Measurements from ENCODE around the gene PLD5. TPM values are rescaled to one million over a fixed set of nuclear protein-coding genes. Genes with fewer than 3 reads are reported as not detected.

PLD5 gene
- total RNA-seq, 3 donors from 2014 or later (not counting 1 experiment from before 2014, with no cell fraction given): not detected

DNA sequence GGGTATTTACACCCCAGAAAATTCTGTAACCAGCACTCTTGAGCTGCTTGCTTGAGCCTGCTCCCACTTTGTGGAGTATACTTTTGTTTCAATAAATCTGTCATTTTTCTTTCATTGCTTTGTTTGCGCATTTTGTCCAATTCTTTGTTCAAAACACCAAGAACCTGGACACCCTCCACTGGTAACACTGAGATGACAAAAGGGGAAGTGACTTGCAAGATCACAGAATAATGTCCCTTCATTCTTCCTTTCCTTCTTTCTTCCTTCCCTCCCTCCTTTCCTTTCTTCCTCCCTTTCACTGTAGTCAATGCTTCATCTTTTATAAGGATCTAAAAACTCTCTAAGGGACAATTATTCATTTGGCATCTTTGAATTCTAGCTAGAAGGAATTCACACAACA is 391.1 kb downstream of the PLD5 start:
- Histone ChIP-seq H3K9me3 (ENCODE audit: control insufficient read depth, insufficient read depth, low read length) (no peaks in the 10 kb centered on the region), H3K27me3 (ENCODE audit: control insufficient read depth, insufficient read depth, low read length) (no peaks in the 10 kb centered on the region), H3K4me3 (ENCODE audit: low read length) (no peak overlapping the region), H3K4me1 (ENCODE audit: control insufficient read depth, insufficient read depth, low read length) (no peaks in the 10 kb centered on the region), H3K27ac (ENCODE audit: low read length) (no peak overlapping the region), H3K36me3 (ENCODE audit: control insufficient read depth, insufficient read depth, low read length) (no peaks in the 10 kb centered on the region)
- H3K36me3 Mint-ChIP-seq: no peaks in the 10 kb centered on the region
- no peak overlapping the region for H3K4me3 Mint-ChIP-seq
- no peak for DNase-seq
- peaks cover 0 to 3% of the 10 kb centered on the region in 2 donors for H3K9me3 Mint-ChIP-seq
- ATAC-seq: no peak
- no peak overlapping the region for H3K27ac Mint-ChIP-seq
- H3K27me3 Mint-ChIP-seq (ENCODE audit: low read depth in 2 of 2): no peaks in the 10 kb centered on the region
- TF ChIP-seq, protein P1, sequence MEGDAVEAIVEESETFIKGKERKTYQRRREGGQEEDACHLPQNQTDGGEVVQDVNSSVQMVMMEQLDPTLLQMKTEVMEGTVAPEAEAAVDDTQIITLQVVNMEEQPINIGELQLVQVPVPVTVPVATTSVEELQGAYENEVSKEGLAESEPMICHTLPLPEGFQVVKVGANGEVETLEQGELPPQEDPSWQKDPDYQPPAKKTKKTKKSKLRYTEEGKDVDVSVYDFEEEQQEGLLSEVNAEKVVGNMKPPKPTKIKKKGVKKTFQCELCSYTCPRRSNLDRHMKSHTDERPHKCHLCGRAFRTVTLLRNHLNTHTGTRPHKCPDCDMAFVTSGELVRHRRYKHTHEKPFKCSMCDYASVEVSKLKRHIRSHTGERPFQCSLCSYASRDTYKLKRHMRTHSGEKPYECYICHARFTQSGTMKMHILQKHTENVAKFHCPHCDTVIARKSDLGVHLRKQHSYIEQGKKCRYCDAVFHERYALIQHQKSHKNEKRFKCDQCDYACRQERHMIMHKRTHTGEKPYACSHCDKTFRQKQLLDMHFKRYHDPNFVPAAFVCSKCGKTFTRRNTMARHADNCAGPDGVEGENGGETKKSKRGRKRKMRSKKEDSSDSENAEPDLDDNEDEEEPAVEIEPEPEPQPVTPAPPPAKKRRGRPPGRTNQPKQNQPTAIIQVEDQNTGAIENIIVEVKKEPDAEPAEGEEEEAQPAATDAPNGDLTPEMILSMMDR (IDR thresholded peaks at IDR 0.05): no peak
- intact Hi-C loops (cut with micrococcal nuclease): no loop called here
- H3K4me1 Mint-ChIP-seq: no peaks in the 10 kb centered on the region
- WGBS (ENCODE audit: insufficient coverage): 100% methylated on average over 1 of the region's 1 CpG

DNA sequence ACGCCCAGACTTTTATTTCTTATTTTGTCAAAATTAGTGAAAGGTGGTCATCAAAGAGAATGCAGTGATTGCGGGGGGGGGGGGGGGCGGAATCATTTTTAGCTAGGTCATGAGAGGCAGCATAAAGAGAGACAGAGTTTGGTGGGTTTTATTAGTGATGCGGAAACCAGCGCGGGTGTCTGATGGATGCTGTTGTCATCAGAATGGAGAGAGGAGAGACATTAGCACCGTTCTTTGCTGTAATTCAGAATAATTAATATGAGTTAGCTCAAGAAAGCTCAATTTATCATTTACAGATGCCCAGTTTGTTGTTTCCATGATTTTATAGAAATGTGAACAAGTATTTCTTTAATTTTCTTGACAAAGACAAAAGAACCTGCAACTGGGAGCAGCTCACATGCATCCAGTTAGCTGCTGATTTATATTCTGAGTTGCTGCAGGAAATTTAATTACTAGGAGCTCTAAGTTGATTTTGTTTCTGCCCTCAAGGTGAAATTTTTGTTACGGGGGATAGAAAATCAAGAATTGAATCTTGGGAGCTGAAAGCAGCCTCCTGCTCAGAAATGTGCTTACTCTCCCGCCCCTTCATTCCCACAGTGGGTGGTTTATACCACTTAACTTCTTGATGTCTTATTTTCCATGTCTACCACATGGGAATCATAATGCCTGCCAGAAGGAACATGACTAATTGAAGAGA is 392.2 kb downstream of the PLD5 start:
- H3K36me3 ChIP-seq (ENCODE audit: control insufficient read depth, insufficient read depth, low read length): no peaks in the 10 kb centered on the region
- no peaks in the 10 kb centered on the region for H3K4me1 Mint-ChIP-seq
- no peak overlapping the region for H3K27ac Mint-ChIP-seq
- H3K4me3 Mint-ChIP-seq: no peak overlapping the region
- no peak for DNase-seq
- H3K27me3 ChIP-seq (ENCODE audit: control insufficient read depth, insufficient read depth, low read length): no peaks in the 10 kb centered on the region
- H3K4me1 ChIP-seq (ENCODE audit: control insufficient read depth, insufficient read depth, low read length): no peaks in the 10 kb centered on the region
- no peak overlapping the region for H3K27ac ChIP-seq (ENCODE audit: low read length)
- no peak for ATAC-seq
- 85% methylated on average over 6 of the region's 9 CpGs for WGBS (ENCODE audit: insufficient coverage)
- peaks cover 0 to 3% of the 10 kb centered on the region in 2 donors for H3K9me3 Mint-ChIP-seq
- H3K36me3 Mint-ChIP-seq: no peaks in the 10 kb centered on the region
- H3K27me3 Mint-ChIP-seq (ENCODE audit: low read depth in 2 of 2): no peaks in the 10 kb centered on the region
- H3K9me3 ChIP-seq (ENCODE audit: control insufficient read depth, insufficient read depth, low read length): no peaks in the 10 kb centered on the region
- no peak overlapping the region for H3K4me3 ChIP-seq (ENCODE audit: low read length)
- intact Hi-C loops (cut with micrococcal nuclease): no loop called here
- TF ChIP-seq, protein P1 (IDR thresholded peaks at IDR 0.05): no peak

DNA sequence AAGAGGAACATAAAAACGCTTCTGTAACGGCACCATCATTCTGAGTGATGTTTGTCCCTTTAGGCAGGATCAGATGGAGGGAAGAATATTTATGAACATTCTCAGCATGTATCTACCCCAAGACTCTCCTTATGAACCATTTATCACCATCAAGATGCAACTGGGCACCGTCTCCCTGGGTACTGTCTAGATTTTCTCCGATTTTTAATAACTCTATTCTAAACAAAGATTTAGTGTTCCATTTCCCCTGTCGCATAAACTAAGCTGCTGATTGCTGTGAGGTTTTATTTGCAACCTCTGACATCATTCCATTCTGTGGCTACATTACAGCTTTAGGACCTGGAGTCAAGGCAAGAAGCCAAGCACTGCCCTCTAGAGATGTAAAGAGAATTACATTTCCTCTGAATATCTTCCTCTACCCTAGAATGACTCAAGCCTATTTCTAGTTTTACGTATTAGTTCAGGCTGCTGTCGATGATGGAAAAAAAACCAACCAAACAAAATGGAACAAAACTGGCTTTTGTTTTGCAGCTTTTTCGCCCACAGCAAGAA is 395.5 kb downstream of the PLD5 start:
- Mint-ChIP-seq H3K27me3 (ENCODE audit: low read depth in 2 of 2) (no peaks in the 10 kb centered on the region), H3K36me3 (no peaks in the 10 kb centered on the region), H3K4me3 (no peak overlapping the region), H3K27ac (no peak overlapping the region), H3K9me3 (peaks cover 2 to 3% of the 10 kb centered on the region in 2 donors), H3K4me1 (no peaks in the 10 kb centered on the region)
- WGBS (ENCODE audit: insufficient coverage): 78% methylated on average over 7 of the region's 8 CpGs
- Histone ChIP-seq H3K4me3 (ENCODE audit: low read length) (no peak overlapping the region), H3K27me3 (ENCODE audit: control insufficient read depth, insufficient read depth, low read length) (no peaks in the 10 kb centered on the region), H3K27ac (ENCODE audit: low read length) (no peak overlapping the region), H3K36me3 (ENCODE audit: control insufficient read depth, insufficient read depth, low read length) (no peaks in the 10 kb centered on the region), H3K9me3 (ENCODE audit: control insufficient read depth, insufficient read depth, low read length) (no peaks in the 10 kb centered on the region), H3K4me1 (ENCODE audit: control insufficient read depth, insufficient read depth, low read length) (no peaks in the 10 kb centered on the region)
- intact Hi-C loops (cut with micrococcal nuclease): no loop called here
- DNase-seq: no peak
- TF ChIP-seq, protein P1 (IDR thresholded peaks at IDR 0.05): no peak
- no peak for ATAC-seq
